GM18499 (cell line): ENCODE results near the gene NCKAP5L.
"Not testable (repeated sequence)": the region's sequence is repeated elsewhere in the genome, so short reads cannot be mapped to it uniquely, and the experiment has no call there.

Experiments used
- ATAC-seq: cut with Tn5 transposase; IDR thresholded peaks from one replicate; pipeline ENCODE4 v1.9.1; 2021; ENCODE audit warnings: moderate number of reproducible peaks; ENCODE audit not compliant: insufficient read depth, unreplicated experiment

Gene NCKAP5L

DNA sequence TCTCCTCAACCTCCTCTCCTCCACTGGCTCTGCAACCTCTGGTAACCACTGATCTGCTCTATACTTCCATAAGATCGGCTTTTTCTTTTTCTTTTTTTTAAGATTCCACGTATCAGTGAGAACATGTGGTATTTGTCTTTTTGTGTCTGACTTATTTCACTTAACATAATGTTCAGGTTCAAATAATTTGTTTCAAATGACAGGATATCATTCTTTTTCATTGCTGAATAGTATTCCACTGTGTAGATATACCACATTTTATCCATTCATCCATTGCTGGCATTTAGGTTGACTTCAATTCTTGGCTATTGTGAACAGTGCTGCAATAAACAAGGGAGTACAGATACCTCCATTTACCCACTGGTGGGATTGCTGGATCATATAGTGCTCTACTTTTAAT, 40.5 kb downstream of the NCKAP5L start:
- no peak for ATAC-seq

DNA sequence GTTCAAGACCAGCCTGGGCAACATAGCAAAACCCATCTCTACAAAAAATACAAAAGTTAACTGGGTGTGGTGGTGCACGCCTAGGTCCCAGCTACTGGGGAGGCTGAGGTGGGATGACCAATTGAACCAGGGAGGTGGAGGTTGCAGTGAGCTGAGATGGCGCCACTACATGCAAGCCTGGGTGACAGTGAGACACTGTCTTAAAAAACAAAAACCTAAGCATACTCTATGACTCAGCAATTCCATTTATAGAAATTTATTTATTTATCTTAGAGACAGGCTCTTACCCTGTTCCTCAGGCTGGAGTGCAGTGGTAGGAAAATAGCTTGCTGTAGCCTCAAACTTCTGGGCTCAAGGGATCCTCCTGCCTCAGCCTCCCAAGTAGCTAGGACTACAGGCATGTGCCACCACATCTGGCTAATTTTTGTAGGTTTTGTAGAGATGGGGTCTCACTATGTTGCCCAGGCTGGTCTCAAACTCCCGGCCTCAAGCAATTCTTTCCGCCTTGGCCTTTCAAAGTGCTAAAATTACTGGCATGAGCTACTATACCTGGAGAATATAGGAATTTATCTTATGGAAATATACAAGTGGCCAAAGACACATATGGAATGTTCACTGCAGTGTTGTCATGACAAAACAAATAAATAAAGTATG, 43.3 kb downstream of the NCKAP5L start:
- ATAC-seq: no peak

DNA sequence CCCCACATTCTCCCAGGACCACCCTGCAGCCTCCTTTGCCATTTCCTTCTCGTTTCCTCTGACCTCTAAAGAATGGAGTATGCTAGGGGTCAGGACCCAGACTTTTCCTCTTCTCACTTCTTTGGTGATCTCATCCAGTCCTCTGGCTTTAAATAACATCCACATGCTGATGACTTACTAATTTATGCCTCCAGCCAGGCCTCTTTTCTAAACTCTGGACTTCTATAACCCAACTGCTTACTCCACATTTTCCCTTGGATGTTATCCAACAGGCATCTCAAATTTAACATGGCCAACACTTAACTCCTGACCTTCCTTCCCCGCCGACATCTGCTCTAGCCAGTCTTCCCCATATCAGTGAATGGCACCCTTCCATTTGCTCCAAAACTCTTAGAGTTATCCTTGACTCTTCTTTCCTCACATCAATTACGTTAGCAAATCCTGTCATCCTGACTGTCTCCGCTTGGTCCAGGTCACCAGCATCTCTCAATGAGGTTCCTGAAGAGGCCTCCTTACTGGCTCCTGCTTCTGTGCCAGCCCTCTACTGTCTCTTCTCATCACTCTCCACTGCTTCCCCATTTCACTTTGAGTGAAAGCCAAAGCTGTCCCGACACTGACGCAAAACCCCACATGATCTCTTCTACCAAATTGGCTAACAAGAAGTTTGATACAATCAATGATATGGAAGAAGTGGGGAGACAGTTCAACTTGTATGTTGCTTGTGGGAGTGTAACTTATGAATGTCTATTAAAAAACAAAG, 44.1 kb downstream of the NCKAP5L start:
- no peak for ATAC-seq

DNA sequence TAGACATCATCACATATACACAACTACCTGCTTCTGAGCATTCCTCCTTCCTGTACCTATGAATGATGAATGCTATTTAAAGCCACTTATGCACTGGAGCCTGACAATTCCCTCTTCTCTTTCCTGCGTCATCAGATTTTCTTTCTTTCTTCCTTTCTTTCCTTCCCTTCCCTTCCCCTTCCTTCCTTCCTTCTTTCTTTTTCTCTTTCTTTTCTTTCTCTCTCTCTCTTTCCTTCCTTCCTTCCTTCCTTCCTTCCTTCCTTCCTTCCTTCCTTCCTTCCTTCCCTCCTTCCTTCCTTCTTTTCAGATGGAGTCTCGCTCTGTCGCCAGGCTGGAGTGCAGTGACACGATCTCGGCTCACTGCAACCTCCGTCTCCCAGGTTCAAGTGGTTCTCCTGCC, 47.3 kb downstream of the NCKAP5L start:
- not testable (repeated sequence) for ATAC-seq

DNA sequence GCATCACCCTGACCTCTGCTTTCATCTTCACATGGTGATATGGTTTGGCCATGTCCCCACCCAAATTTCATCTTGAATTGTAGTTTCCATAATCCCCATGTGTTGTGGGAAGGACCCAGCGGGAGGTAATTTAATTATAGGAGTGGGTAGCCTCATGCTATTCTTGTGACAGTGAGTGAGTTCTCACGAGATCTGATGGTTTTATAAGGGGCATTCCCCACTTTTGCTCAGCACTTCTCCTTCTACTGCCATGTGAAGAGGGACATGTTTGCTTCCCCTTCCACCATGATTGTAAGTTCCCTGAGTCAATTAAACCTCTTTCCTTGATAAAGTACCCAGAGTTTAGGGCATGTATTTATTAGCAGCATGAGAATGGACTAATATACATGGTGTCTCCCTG, 48.6 kb downstream of the NCKAP5L start:
- ATAC-seq: no peak

DNA sequence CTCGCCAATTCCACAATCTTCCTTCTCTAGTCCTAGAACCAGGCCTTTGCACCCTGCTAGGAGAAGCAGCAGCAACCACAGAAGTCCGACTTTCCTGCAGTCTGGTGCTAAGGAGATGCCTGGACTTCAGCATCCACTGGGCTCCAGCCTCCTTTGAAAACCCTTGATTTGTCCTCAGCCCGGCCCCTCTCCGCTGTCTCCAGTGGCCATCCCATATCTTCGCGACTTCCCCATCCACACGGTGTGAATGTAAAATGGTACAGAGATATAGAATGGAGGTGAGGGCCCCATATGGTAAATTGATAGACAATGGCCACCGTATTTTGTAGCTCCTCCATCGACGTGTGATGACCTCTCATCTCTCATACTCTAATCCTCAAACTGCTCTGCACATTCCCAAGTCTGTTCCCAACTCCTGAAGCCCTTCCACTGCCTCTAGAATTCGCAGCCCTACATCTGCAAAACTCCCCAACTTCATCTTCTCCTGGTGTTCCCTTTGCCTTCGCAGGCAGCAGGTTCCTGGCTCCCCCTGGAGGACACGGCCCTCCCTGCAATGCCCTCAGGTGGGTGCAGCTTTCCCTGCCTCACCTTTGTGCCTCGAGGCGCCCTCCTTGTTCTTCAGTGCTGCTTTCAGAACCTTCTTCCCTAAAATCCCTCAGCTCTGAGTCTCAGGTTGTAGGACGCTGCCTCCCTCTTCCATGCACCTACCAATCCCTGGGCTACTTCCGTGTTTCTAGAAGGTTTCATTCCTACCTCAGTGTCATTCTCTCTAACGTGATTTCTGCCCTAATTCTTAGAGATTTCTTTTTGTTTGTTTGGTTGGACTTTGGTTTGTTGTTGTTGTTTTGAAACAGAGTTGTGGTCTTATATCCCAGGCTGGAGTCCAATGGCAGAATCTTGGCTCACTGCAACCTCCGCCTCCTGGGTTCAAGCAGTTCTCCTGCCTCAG, 50.1 kb downstream of the NCKAP5L start:
- ATAC-seq: no peak

DNA sequence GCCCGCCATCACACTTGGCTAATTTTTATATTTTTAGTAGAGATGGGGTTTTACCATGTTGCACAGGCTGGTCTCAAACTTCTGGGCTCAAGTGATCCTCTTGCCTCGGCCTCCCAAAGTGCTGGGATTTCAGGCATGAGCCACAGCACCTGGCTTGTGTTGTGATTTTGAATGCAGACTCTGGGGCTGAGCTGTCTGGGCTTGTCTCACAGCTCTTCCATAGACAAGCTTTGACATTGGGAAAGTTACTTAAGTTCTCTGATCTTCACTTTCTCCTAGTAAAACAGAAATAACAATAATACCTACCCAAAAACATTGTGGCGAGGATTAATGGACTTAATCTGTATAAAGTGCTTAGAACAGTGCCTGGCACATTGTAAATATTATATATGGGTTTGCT, 50.9 kb downstream of the NCKAP5L start:
- ATAC-seq: no peak

DNA sequence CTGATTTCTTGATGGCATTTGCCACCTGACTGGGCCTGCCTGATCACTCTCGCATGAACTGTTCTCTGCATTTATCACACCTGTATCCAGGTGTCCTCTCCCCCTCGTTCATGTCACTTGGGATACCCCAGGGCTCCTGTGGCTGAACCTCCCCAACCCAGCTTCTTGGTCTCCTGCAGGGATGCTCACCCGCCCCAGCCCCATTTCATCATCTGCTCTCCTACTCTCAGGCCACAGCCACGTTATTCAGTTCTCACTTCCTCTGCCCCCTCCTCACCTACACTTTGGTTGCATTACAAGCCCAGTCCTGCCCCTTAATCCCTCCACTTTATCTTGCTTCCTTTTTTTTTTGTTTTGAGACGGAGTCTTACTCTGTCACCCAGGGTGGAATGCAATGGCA, 51.4 kb downstream of the NCKAP5L start:
- no peak for ATAC-seq

DNA sequence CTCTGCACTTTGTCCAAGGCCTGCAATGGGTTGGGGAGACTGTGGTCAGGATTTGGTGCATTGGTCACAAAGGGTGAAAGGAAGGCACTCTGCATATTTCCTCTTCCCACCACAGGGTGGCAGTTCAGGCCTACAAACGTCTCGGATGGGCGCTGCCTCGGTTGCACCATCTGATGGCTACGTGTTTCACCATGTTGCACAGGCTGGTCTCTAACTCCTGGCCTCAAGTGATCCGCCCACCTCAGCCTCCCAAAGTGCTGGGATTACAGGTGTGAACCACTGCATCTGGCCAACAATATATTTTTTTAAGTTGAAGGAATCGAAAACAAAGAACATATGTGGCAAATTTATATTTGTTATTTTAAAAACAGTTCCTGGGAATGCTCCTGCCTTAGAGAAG, 51.8 kb downstream of the NCKAP5L start:
- no peak for ATAC-seq

DNA sequence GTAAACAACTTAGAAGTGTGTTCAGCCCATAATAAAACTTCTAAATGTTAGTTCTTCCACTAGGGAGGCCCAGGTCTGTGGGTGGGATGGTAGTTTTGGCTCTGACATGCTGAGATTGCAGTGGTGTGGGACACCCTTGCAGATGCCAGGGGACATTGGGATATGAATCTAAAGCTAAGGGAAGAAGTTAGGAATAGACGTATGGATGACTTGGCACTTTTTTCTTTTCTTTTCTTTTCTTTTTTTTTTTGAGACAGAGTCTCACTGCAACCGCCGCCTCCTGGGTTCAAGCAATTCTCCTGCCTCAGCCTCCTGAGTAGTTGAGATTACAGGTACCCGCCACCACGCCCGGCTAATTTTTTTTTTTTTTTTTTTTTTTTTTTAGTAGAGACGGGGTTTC, 55.1 kb downstream of the NCKAP5L start:
- not testable (repeated sequence) for ATAC-seq

DNA sequence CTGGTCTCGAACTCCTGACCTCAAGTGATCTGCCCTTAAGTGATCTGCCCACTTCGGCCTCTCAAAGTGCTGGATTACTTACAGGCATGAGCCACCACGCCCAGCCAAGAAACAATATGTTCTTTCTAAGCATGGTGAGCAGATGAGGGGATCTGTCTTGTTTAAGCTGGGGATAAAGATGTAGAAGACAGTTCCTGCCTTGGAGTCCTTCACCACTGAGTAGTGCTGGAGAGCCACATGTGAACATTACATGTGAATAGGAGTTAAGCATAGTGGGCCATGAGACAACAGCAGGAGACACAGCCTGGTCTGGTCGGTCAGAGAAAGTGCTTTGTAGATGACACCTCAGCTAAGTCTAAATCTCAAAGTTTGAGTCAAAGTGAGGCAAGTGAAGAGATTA, 60.9 kb downstream of the NCKAP5L start:
- ATAC-seq: no peak

DNA sequence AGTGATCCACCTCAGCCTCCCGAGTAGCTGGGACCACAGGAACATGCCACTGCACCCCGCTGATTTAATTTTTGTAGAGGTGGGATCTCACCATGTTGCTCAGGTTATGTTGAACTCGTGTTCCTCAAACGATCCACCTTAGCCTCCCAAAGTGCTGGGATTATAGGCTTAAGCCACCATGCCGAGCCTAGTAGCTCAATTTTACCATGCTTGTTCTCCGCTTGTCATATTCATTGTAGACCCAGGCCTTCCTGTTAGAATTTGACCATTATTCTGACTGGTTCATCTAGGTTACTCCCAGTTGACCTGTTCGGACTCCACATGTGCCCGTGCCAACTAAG, 62.1 kb downstream of the NCKAP5L start:
- ATAC-seq: no peak

DNA sequence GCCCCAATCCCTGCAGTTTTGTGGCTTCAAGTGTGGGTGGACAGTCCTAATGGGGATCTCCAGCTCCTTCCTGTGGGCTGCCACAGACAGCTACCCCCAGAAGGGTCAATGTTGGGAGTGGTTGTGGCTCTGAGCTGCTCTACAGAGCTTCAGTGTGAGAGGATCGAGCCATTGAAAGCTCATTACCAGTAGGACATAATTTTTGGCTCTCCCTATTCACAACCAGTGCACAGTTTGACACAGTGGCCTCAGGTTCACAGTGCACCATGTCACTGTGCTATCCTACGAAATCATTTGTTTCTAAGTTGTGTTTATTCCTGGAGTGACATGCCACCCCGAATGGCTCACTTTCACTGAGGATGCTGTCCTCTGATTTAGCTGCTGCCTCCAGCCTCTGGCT, 64.1 kb downstream of the NCKAP5L start:
- ATAC-seq: no peak

DNA sequence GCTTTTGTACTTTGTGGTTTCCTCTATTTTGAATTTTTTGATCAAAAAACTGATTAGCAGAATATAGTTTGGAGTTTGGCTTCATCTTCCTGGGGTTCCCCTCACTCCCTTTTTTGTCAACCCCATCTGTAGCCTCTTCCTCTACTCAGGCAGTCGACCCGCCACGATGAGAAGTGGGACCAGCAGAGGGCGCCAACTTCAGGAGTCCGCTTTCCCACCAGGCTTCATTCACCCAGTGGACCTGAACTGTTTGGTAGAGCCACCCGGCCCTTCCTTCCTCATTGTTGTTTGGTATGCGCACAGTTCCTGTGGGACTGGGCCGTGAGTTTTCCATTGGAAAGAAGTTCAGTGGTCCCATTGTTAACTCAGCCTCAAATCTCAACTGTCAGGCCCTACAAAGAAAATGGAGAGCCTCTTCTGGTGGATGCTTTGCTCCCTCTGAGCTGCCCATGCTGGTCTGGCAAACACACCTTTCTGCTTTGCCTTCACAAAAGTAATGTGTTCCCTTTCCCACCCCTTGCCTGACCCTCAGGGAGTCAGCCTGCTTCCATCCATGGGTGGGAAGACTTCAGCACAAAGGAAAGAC, 65.1 kb downstream of the NCKAP5L start:
- no peak for ATAC-seq

DNA sequence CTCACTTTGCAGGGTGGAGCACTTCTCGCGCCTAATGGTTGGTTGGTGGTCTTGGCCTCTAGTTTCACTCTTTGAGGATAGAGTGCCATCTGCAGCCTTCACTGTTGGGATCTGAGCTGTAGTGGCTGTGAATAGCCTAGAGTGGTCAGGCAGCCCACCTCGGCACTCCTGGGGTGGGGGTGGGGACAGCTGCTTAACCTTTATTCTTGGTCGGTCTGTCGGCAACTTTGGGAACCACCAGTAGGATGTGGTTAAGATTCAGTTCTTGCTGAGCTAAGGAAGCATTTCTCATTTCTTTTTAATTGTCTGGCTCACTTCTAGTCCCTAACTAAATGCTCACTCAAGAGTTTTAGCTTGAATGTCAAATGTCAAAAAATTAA, 65.8 kb downstream of the NCKAP5L start:
- no peak for ATAC-seq

DNA sequence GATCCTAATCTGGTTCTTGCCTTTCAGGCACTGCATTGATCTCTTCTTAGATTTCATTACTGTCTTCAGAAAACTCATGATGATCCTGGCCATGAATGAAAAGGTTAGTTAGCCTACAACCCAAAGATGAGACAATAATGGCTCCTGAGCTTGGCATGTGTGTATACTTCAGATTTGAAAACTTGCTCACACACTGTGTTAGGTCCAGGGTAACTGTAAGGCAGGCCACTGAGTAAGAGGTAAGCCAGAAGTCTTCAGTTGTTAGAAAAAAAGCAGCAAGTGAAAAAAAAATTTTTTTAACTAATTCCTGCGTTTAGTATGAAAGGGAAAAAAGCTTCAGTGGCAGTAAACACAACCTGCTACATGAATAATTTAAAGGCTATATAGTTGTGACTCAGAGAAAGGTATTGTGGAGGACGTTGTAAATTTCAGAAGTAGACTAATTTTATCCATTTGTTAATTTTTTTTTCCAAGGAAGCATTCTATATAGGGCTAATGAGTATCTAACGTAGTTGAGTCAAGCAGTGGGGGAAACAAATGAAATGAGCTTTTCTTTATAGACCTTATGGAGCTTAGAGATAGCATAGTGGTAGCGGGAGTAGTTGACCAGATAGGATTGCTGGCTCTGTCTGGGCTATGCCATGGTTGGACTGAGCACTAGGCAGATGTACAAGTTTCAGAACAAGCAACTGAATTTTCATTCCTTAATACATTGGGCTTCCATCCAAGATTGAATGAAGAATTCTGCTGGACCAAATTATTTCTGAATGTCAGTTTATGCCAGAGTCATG, 66.3 kb downstream of the NCKAP5L start:
- no peak for ATAC-seq

DNA sequence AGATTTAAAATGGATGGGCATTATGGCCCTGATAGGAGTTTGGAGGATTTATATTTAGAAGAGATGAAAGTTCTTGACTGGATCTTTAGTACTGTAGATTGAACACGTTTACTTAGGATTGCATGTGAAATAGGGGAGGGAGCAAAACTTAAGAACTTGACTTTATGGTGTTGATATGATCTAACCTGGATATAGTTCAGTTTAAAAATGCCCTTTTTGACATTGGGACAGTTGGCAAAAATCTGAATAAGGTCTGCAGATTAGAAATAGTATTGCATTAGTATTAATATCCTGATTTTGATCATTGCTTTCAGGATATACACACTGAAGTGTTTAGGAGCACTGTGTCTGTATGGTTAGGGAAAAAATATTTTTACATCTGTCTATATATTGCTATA, 77.2 kb downstream of the NCKAP5L start:
- no peak for ATAC-seq

DNA sequence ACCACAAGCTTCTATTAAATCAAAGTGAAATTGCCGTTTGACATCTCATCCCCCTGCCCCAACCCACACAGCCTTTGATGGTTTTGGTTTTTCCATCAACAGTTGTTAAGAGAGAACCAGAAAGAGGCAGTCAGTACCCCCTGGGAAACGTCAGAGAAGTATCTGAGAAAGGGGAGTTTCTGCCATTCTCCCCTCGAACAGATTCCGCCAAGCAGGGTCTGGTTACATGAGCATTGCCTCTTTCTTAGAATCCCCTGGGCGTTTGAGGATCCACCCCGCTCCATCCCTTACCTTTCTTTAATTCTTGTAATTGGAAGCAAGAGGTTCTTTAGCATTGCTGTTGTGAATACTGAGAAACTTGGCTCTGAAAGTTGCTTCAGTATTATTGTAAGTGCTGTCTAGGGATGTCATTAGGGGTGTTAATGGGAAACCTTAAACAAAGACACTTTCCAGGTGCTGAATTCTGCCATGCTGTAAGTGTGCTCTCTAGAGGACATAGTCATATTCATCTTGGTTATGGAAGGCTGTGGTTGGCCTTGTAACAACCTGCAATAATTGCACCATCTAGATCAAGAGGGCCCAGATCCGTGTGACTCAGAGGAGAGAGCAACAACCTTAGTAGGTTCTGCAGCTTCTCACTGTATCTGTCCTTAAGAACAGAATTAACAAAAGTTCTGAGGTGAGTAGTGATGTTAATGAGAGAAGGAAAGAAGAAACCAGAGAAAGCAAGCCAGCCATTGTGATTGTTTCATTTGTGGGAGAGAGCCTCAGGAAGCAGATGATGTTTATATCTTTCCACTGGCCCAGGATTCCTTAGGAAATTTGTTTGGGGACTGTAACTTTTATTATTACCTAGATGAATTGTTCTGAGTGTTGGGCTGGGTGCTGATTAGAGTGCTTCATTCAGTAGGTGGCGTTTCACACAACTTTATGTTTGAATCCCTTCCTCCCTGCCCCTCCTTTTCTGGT, 77.9 kb downstream of the NCKAP5L start:
- ATAC-seq: no peak

DNA sequence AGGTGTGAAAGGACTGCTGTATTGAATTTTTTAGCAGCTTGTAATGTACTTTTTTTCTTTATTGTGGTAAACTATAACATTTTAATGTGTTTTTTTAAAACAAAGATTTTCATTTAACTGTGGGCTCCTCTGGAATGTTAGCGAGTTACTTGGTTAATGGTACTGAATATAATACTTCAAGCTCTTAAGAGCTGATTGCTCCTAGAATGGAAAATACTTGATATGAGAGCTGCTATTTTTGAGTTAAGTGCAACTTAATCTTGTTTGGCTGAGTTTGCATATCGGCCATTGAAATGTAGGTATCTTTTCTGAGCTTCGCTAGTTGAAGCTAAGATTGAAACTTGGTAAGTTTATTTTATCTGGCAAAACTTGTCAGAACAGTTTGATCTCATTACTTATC, 79.4 kb downstream of the NCKAP5L start:
- no peak for ATAC-seq
